Hematopoietic multipotent progenitor cell treated with erythropoietin and hydrocortisone succinate and interleukin-3 and kit ligand, for 6 days (in vitro differentiated cells): ENCODE data around the gene EFCC1.
A peak's percentile ranks its signal among the peaks of the same experiment; 100 is the strongest.

Experiments used
- DNase-seq: peaks from one replicate; pipeline ENCODE4 v3.0.0-alpha.2; 2015

Gene EFCC1

GRCh38 chr3:128994581-128995546, 6.2 kb upstream of the EFCC1 start:
- DNase-seq = no peak

GRCh38 chr3:128995737-128996136, 5.4 kb upstream of the EFCC1 start:
- no peak for DNase-seq

- DNase-seq = no peak
These were observed 4.9 kb upstream of the EFCC1 start for GRCh38 chr3:128996200-128996599.

- DNase-seq = no peak
These were observed 4.4 kb upstream of the EFCC1 start for GRCh38 chr3:128996726-128997125.

GRCh38 chr3:128997486-128998133, 3.5 kb upstream of the EFCC1 start:
- DNase-seq = no peak

- DNase-seq = no peak
These were observed 2.5 kb upstream of the EFCC1 start for GRCh38 chr3:128998561-128998960.

- DNase-seq = no peak
These were observed 2.0 kb upstream of the EFCC1 start for GRCh38 chr3:128999102-128999501.

GRCh38 chr3:129000742-129001100, 383 bp upstream of the EFCC1 start:
- no peak for DNase-seq

GRCh38 chr3:129001806-129002572, 885 bp downstream of the EFCC1 start:
- DNase-seq = peak; percentile 47

GRCh38 chr3:129002573-129003569, 1.8 kb downstream of the EFCC1 start:
- no peak for DNase-seq

GRCh38 chr3:129003578-129004112, 2.5 kb downstream of the EFCC1 start:
- DNase-seq = peak; percentile 42

- DNase-seq = no peak
These were observed 3.7 kb downstream of the EFCC1 start for GRCh38 chr3:129004639-129005295.

GRCh38 chr3:129005526-129006303, 4.6 kb downstream of the EFCC1 start:
- DNase-seq = no peak

GRCh38 chr3:129006864-129007263, 5.8 kb downstream of the EFCC1 start:
- no peak for DNase-seq

GRCh38 chr3:129007792-129008191, 6.7 kb downstream of the EFCC1 start:
- DNase-seq = no peak

GRCh38 chr3:129009266-129009665, 8.2 kb downstream of the EFCC1 start:
- no peak for DNase-seq

- DNase-seq = no peak
These were observed 9.3 kb downstream of the EFCC1 start for GRCh38 chr3:129010310-129010956.

GRCh38 chr3:129013491-129013891, 12.4 kb downstream of the EFCC1 start:
- no peak for DNase-seq

- DNase-seq = no peak
These were observed 13.0 kb downstream of the EFCC1 start for GRCh38 chr3:129014148-129014547.

- DNase-seq = no peak
These were observed 13.8 kb downstream of the EFCC1 start for GRCh38 chr3:129014793-129015345.
